ENCODE results near the gene ZNF175.

DNA sequence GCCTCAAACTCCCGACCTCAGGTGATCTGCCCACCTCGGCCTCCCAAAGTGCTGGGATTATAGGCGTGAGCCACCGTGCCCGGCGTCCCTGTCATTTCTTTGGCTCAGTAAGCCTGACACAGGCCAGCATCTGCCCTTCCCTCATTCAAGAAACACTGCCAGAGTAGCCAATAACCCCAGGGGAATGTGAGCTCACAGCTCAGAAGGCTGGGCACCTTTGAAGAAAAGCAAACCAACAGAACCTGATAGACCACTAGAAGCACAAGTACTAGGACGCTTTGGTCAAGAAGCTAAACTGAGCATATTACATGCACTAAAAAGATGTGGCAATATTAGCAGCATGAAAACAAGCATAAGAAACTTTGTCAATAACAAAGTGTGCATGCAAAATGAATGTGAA lies 44.9 kb downstream of the ZNF175 start:
- TF ChIP-seq CTCF (IDR thresholded peaks at IDR 0.05; ENCODE audit: insufficient read depth, low read depth, low read length) (no peak), EZH2 (IDR thresholded peaks at IDR 0.05; ENCODE audit: insufficient read depth, low read length) (no peak)
